ENCODE measurements around the gene DUSP22. TPM values are rescaled to one million over a fixed set of nuclear protein-coding genes. Genes with fewer than 3 reads are reported as not detected.

The DUSP22 gene
- total and polyA plus RNA-seq, 9 of the 15 experiments (the other 6 are each of a cell fraction or from before 2014, with no cell fraction given), result 9.3 to 19.4 (median 11.8) TPM

DNA sequence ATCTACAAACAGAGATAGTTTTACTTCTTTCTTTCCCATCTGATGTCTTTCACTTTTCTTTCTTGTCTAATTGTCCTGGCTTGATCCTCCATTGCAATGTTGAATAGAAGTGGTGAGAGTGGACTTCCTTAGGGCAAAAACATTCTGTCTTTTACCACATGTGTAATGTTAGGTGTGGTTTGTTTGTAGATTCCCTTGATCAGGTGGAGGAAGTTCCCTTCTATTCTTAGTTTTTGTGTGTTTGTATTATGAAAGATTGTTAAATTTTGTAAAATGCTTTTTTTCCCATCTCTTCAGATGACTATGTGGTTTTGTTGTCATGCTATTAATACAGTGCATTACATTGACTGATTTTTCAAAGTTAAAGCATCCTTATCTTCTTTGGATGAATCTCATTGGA, 41.6 kb upstream of the DUSP22 start:
- no peaks in the 10 kb centered on the region for H3K4me1 ChIP-seq (replicated peaks in 1 of 2; ENCODE audit: control insufficient read depth in 2 of 2, insufficient read depth in 2 of 2, low read length in 2 of 2)
- ATAC-seq (no peak), DNase-seq (ENCODE audit: extremely low read depth in 1 of 4, low spot score in 3 of 4) (no peak), FAIRE-seq (no peak)
- H2AFZ ChIP-seq (ENCODE audit: low read depth, low read length), result no peak overlapping the region
- H4K20me1 ChIP-seq (replicated peaks; ENCODE audit: control insufficient read depth, insufficient read depth, low read length), result no peaks in the 10 kb centered on the region
- in situ Hi-C loops (cut with MboI) (no loop called here), intact Hi-C loops (cut with micrococcal nuclease) (no loop called here)
- H3K9me3 ChIP-seq (replicated peaks; ENCODE audit: control insufficient read depth, insufficient read depth, low read depth, low read length), result no peaks in the 10 kb centered on the region
- TF ChIP-seq JUNB (CRISPR knock-in tag; conservative IDR thresholded peaks at IDR 0.05), result no peak
- TF ChIP-seq FOXJ2 (tag; IDR thresholded peaks at IDR 0.05), result no peak
- no peak for TF ChIP-seq KAT2B (IDR thresholded peaks at IDR 0.05; ENCODE audit: low read depth, low read length)
- no peak for TF ChIP-seq SAP30 (IDR thresholded peaks at IDR 0.05; ENCODE audit: borderline replicate concordance, insufficient read depth, low read depth, low read length, poor library complexity, severe bottlenecking)
- no peak for TF ChIP-seq SREBF1 (IDR thresholded peaks at IDR 0.05; ENCODE audit: borderline replicate concordance, low read depth, low read length)
- no peak for TF ChIP-seq LCOR (CRISPR knock-in tag; IDR thresholded peaks at IDR 0.05)
- TF ChIP-seq, protein P1, sequence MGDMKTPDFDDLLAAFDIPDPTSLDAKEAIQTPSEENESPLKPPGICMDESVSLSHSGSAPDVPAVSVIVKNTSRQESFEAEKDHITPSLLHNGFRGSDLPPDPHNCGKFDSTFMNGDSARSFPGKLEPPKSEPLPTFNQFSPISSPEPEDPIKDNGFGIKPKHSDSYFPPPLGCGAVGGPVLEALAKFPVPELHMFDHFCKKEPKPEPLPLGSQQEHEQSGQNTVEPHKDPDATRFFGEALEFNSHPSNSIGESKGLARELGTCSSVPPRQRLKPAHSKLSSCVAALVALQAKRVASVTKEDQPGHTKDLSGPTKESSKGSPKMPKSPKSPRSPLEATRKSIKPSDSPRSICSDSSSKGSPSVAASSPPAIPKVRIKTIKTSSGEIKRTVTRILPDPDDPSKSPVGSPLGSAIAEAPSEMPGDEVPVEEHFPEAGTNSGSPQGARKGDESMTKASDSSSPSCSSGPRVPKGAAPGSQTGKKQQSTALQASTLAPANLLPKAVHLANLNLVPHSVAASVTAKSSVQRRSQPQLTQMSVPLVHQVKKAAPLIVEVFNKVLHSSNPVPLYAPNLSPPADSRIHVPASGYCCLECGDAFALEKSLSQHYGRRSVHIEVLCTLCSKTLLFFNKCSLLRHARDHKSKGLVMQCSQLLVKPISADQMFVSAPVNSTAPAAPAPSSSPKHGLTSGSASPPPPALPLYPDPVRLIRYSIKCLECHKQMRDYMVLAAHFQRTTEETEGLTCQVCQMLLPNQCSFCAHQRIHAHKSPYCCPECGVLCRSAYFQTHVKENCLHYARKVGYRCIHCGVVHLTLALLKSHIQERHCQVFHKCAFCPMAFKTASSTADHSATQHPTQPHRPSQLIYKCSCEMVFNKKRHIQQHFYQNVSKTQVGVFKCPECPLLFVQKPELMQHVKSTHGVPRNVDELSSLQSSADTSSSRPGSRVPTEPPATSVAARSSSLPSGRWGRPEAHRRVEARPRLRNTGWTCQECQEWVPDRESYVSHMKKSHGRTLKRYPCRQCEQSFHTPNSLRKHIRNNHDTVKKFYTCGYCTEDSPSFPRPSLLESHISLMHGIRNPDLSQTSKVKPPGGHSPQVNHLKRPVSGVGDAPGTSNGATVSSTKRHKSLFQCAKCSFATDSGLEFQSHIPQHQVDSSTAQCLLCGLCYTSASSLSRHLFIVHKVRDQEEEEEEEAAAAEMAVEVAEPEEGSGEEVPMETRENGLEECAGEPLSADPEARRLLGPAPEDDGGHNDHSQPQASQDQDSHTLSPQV (IDR thresholded peaks at IDR 0.05), result no peak
- no peak for TF ChIP-seq KDM2B (CRISPR knock-in tag; IDR thresholded peaks at IDR 0.05)
- no peaks in the 10 kb centered on the region for H3K36me3 ChIP-seq (ENCODE audit: control insufficient read depth, insufficient read depth, low read length)
- no peak overlapping the region for H3K27ac ChIP-seq (ENCODE audit: extremely low read depth, low read depth, low read length)
- peaks cover 25 to 29% of the 10 kb centered on the region in 2 experiments; a peak in 4 of 5 replicates for H3K27me3 ChIP-seq (ENCODE audit: control insufficient read depth in 2 of 2, insufficient read depth in 2 of 2, low read length in 2 of 2)
- H3K9me1 ChIP-seq (ENCODE audit: control insufficient read depth, insufficient read depth, low read length), result no peaks in the 10 kb centered on the region
- no peak overlapping the region for H3K4me3 ChIP-seq
- no peaks in the 10 kb centered on the region for H3K79me2 ChIP-seq (ENCODE audit: control insufficient read depth, insufficient read depth, low read length)
- ChIA-PET POLR2A (no interaction called here), CTCF (ENCODE audit: low intra/inter-chr PET ratio) (no interaction called here)
- no peak overlapping the region for H3K9ac ChIP-seq (ENCODE audit: insufficient read depth in 1 of 2, low read depth in 2 of 2, low read length in 2 of 2)
- no peak overlapping the region for H3K4me2 ChIP-seq (ENCODE audit: insufficient read depth, low read length)
- no TSS peak for BruUV-seq (replicated peaks)
